Measurements from ENCODE around the gene SEC61G.
A peak's percentile ranks its signal among the peaks of the same experiment; 100 is the strongest.

SEC61G gene

GRCh38 chr7:54757711-54758110 is 1.3 kb downstream of the SEC61G start:
- DNase-seq: no peak

GRCh38 chr7:54749200-54749599 is 9.8 kb downstream of the SEC61G start:
- no peak for DNase-seq

GRCh38 chr7:54747234-54747633 is 11.8 kb downstream of the SEC61G start:
- DNase-seq: no peak

GRCh38 chr7:54743580-54743979 is 15.4 kb downstream of the SEC61G start:
- DNase-seq: no peak

- DNase-seq: no peak
These were observed 20.3 kb downstream of the SEC61G start for GRCh38 chr7:54738737-54739136.

- DNase-seq: no peak
These were observed 29.9 kb downstream of the SEC61G start for GRCh38 chr7:54729107-54729506.

- no peak for DNase-seq
These were observed 30.6 kb downstream of the SEC61G start for GRCh38 chr7:54728411-54728810.

GRCh38 chr7:54725255-54725654 is 33.8 kb downstream of the SEC61G start:
- no peak for DNase-seq

GRCh38 chr7:54722502-54722901 is 36.5 kb downstream of the SEC61G start:
- DNase-seq: no peak

GRCh38 chr7:54722026-54722425 is 37.0 kb downstream of the SEC61G start:
- DNase-seq: no peak

GRCh38 chr7:54719974-54720373 is 39.0 kb downstream of the SEC61G start:
- DNase-seq: no peak

- no peak for DNase-seq
These were observed 39.6 kb downstream of the SEC61G start for GRCh38 chr7:54719425-54719824.

GRCh38 chr7:54712820-54713219 is 46.2 kb downstream of the SEC61G start:
- DNase-seq: no peak

- no peak for DNase-seq
These were observed 47.0 kb downstream of the SEC61G start for GRCh38 chr7:54711900-54712595.

- no peak for DNase-seq
These were observed 49.7 kb downstream of the SEC61G start for GRCh38 chr7:54709283-54709682.

GRCh38 chr7:54705436-54705835 is 53.6 kb downstream of the SEC61G start:
- DNase-seq: peak; percentile 65

GRCh38 chr7:54704851-54705250 is 54.2 kb downstream of the SEC61G start:
- DNase-seq: no peak
